AG09309 (cell line): ENCODE data around the gene MYO7B.

Experiments used
- DNase-seq: peaks from one replicate; pipeline ENCODE4 v3.0.0-alpha.2; 2010; ENCODE audit warnings: low read depth
- H3K4me3 ChIP-seq: 2 replicates; pipeline ENCODE4 v1.5.1; 2011; ENCODE audit warnings: mild to moderate bottlenecking, low read depth, low read length, moderate library complexity; ENCODE audit not compliant: control insufficient read depth
- TF ChIP-seq, protein P1 (sequence below): IDR thresholded peaks from 2 replicates; pipeline ENCODE4 v1.5.1; 2011; ENCODE audit warnings: mild to moderate bottlenecking, low read depth, low read length, inconsistent platforms; ENCODE audit not compliant: insufficient read depth, control insufficient read depth; ENCODE audit errors: missing control alignments

MYO7B gene

DNA sequence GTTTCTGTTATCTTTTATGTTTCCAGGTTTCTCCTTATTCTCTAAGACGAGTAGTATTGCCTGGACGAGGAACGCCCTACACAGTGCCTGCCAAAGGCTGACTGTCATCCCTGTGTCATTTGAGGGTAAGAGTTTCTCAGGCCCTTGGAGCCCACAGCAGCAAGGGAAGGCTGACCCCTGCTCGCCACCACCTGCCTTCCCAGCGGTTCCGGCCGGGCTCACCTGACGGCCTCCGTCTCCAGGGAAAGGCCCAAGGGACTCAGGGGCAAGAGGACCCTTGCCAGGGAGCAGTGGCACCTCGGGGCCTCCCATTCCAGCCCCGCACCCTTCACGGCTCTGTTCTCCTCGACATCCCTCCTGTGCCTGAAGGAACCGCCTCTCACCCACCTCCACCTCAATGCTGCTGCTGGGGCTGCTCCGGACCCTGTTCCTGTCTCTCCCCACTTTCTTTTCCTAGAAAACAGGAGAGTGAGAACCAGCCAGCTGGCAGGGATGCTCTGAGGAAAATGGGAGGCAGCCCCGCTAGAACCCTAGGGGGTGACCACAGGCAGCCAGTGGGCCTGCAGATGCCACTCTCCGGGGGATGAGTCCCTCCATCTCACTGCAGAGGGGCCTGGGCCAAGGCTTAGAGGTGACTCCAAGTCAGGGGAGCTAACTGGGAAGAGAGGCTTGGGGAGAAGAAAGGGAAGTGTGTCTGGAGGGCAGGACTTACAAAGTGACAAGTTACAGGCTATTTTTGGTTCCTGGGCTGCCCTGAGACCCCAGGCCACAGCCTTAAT lies 138.0 kb downstream of the MYO7B start:
- TF ChIP-seq, protein P1, sequence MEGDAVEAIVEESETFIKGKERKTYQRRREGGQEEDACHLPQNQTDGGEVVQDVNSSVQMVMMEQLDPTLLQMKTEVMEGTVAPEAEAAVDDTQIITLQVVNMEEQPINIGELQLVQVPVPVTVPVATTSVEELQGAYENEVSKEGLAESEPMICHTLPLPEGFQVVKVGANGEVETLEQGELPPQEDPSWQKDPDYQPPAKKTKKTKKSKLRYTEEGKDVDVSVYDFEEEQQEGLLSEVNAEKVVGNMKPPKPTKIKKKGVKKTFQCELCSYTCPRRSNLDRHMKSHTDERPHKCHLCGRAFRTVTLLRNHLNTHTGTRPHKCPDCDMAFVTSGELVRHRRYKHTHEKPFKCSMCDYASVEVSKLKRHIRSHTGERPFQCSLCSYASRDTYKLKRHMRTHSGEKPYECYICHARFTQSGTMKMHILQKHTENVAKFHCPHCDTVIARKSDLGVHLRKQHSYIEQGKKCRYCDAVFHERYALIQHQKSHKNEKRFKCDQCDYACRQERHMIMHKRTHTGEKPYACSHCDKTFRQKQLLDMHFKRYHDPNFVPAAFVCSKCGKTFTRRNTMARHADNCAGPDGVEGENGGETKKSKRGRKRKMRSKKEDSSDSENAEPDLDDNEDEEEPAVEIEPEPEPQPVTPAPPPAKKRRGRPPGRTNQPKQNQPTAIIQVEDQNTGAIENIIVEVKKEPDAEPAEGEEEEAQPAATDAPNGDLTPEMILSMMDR: no peak
- no peak overlapping the region for H3K4me3 ChIP-seq
- no peak for DNase-seq

DNA sequence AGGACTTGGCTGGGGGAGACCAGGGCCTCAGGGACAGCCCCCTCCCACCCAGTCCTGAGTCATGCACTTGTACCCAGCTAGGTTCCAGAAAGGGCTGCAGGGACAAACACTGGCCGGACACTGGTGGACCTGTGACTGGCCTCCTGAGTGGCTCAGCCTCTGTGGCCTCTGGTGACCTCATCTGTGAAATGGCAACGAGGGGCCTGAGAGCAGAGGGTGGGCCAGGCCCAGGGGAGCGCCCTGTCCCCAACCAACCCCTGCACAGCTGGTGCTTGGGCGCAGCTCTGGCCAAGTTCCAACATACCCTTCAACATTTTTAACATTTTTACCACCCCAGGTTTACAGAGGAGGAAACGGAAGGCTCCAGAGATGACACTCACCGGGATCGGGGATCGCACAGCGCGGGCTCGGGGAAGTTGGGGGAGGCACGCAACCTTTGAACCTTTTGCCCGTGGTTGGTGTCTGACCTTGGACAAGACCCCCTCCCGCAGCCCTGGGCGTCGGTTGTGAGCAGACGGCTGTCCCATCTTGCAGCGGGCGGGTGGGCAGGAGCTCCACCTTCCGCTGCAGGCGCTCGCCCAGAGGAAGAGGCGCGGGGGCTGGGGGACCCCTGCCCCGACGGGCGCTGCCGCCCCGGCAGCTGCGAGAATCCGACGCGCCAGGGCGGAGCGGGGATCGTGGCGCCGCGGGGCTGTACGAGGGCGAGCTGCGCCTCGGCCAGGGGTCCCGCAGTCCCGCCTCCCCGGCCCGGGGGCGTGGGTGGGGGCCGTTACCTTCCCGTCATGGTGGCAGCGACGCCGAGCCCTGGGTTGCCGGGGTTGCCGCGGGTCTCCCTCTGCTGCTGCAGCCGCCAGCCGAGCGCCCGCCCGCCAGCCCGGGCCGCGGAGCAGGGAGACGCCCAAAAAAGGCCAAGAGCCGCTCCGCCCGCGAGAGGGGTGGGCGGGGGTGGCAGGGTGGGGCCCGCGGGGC lies 139.0 kb downstream of the MYO7B start:
- no peak for DNase-seq
- TF ChIP-seq, protein P1: no peak
- H3K4me3 ChIP-seq: peak overlapping the region; percentile 62

DNA sequence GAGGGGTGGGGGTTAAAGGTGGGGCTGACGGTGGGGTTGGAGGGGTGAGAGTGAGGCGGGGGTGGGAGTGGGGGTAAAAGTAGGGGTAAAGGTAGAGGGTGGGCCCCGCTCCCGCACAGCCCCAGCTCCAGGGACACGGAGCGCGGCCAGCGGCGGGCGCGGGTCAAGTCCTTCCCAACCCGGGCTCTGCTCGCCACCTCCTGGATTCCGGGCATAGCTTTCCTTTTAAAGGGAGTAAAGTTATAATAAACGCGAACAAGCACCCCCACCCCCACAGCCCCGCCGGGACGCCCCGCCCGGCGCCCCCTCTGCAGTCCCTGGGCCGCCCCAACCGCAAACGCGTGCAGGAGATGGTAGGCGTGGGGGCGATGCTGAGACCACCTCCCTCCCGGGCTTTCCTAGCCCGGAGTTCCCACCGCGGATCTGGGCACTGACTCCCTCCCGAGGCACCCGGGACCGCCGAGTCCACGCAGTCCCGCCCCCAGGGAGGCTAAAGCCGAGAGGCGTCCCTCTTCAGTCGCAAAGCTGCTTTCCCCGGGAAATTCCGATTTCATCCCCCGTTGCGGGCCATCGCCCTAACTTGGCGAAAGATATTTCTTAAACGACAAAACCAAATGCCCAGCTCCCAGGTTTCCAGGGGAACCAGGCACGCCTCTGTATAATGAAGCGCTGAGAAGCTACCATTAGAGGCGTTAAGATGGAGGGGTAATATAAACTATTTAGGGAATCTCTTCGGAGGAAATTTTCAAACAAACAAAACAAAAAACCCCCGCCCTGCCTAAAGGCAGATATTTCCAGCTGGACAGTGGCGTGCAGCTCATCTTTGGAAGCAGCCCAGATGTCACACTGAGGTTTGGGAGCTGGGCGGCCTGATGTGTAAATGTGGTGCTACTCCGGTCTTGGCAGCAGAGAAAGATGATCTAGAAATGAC lies 140.1 kb downstream of the MYO7B start, which contains the start of gene LIMS2:
Gene LIMS2 (minus strand): TSS at position 200 of the 931 bp plus-strand sequence. CDS start 506 bp downstream, outside the sequence.
- TF ChIP-seq, protein P1: peak; percentile 25
- no peak for DNase-seq
- peak within 1 kb of the TSS; percentile 62 for H3K4me3 ChIP-seq

DNA sequence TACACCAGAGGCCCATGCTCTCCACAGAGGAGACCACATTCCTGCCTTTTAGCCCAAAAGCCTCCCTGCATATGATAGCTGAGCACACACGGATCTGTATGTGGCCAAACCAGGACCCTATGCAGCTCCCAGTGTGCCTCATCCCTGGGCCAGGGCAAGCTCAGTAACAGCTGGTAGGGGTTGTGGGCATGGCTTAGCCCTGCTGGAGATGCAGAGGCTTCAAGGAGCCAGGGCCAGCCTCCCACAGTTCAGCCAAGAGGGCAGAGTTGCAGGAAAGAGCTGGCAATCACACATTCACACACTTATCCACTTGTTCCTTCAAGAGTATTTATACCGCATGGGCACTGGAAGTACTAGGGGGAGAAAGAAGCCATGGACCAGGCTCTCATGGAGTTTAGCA lies 141.4 kb downstream of the MYO7B start:
- TF ChIP-seq, protein P1: no peak
- no peak for DNase-seq
- no peak overlapping the region for H3K4me3 ChIP-seq

DNA sequence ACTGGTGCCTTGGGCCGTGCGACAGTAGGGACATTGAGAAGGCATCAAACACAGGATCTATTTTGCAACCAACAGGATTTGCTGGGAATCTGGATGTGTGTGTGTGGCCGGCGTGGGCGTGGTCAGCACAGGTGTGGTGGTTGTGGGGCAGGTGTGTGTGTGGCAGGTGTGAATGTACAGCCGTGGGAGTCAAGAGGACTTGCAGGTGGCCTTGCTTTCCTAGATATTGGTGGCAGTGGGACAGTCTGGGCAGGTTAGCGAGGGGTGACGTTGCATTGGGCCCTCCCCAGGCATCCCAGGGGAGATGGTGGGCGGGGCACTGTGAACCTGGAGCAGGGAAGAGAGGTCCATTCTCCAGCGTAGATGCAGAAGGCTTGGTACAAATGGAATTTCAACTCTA lies 143.0 kb downstream of the MYO7B start:
- H3K4me3 ChIP-seq: no peak overlapping the region
- DNase-seq: no peak
- TF ChIP-seq, protein P1: no peak

DNA sequence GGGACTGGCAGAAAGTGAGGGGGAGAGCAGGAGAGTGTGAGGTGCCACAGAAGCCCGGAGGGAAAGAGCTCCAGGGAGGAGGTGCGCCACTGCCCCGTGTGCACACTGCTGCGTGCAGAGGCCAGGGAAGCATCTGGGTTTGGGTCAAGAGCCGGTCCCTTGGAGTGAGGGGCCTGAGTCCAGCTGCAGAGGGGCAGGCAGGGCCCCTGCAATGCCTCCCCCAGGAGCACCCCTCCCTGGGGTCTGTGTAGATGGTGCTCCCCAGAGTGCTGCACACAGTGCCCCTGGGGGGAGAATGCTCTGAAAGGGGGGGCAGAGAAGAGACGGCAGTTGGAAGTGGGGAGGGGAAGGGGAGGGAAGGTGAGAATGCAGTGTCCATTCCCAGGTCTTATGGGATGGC lies 143.5 kb downstream of the MYO7B start:
- no peak for DNase-seq
- H3K4me3 ChIP-seq: no peak overlapping the region
- TF ChIP-seq, protein P1: no peak
